ENCODE data around the gene ELK1. TPM values are rescaled to one million over a fixed set of nuclear protein-coding genes. Genes with fewer than 3 reads are reported as not detected.

ELK1 gene
- total RNA-seq, 1 experiment from 2014 or later: 49.7 TPM

GRCh38 chrX:47620303-47620685 lies 30.1 kb downstream of the ELK1 start:
- Histone ChIP-seq H3K27me3 (replicated peaks; ENCODE audit: insufficient read depth, low read depth, low read length, poor library complexity) (no peaks in the 10 kb centered on the region), H3K27ac (ENCODE audit: low read depth, low read length, poor library complexity, severe bottlenecking) (no peak overlapping the region), H3K36me3 (ENCODE audit: insufficient read depth, low read length, poor library complexity, severe bottlenecking) (no peaks in the 10 kb centered on the region), H3K9me3 (ENCODE audit: low read depth, low read length, poor library complexity, severe bottlenecking) (no peaks in the 10 kb centered on the region), H3K4me1 (ENCODE audit: insufficient read depth, low read length, poor library complexity, severe bottlenecking) (no peaks in the 10 kb centered on the region), H3K4me3 (ENCODE audit: low read depth, low read length, poor library complexity, severe bottlenecking) (no peak overlapping the region)
- no peak for TF ChIP-seq CTCF (conservative IDR thresholded peaks at IDR 0.05; ENCODE audit: low read depth, low read length)
- no peak for TF ChIP-seq EZH2 (IDR thresholded peaks at IDR 0.05; ENCODE audit: borderline replicate concordance, low read depth, low read length, poor library complexity, severe bottlenecking)
- no peak for DNase-seq (ENCODE audit: low spot score)
- BruUV-seq (replicated peaks): no TSS peak
- intact Hi-C loops (cut with micrococcal nuclease; ENCODE audit: unreplicated experiment): no loop called here
- POLR2A ChIA-PET (ENCODE audit: low non-redundant PET): no interaction called here
- CTCF ChIA-PET: no interaction called here

GRCh38 chrX:47619486-47620302 lies 30.7 kb downstream of the ELK1 start, which contains the start of gene SYN1:
TSS of gene SYN1 (minus strand) at chrX:47619857. CDS start at chrX:47619728, 129 bp downstream.
- intact Hi-C loops (cut with micrococcal nuclease; ENCODE audit: unreplicated experiment): no loop called here
- Histone ChIP-seq H3K4me1 (ENCODE audit: insufficient read depth, low read length, poor library complexity, severe bottlenecking) (no peaks in the 10 kb centered on the region), H3K27ac (ENCODE audit: low read depth, low read length, poor library complexity, severe bottlenecking) (no peak within 1 kb of the TSS), H3K27me3 (replicated peaks; ENCODE audit: insufficient read depth, low read depth, low read length, poor library complexity) (no peaks in the 10 kb centered on the region), H3K36me3 (ENCODE audit: insufficient read depth, low read length, poor library complexity, severe bottlenecking) (no peaks in the 10 kb centered on the region), H3K9me3 (ENCODE audit: low read depth, low read length, poor library complexity, severe bottlenecking) (no peaks in the 10 kb centered on the region), H3K4me3 (ENCODE audit: low read depth, low read length, poor library complexity, severe bottlenecking) (peak within 1 kb of the TSS; percentile 35)
- TF ChIP-seq EZH2 (IDR thresholded peaks at IDR 0.05; ENCODE audit: borderline replicate concordance, low read depth, low read length, poor library complexity, severe bottlenecking): no peak
- peak; percentile 87 for DNase-seq (ENCODE audit: low spot score)
- ChIA-PET CTCF (no interaction called here), POLR2A (ENCODE audit: low non-redundant PET) (no interaction called here)
- BruUV-seq (replicated peaks): no TSS peak

GRCh38 chrX:47618923-47619485 lies 31.4 kb downstream of the ELK1 start:
- Histone ChIP-seq H3K4me1 (ENCODE audit: insufficient read depth, low read length, poor library complexity, severe bottlenecking) (no peaks in the 10 kb centered on the region), H3K27ac (ENCODE audit: low read depth, low read length, poor library complexity, severe bottlenecking) (no peak overlapping the region), H3K4me3 (ENCODE audit: low read depth, low read length, poor library complexity, severe bottlenecking) (peak overlapping the region; percentile 35), H3K27me3 (replicated peaks; ENCODE audit: insufficient read depth, low read depth, low read length, poor library complexity) (no peaks in the 10 kb centered on the region), H3K9me3 (ENCODE audit: low read depth, low read length, poor library complexity, severe bottlenecking) (no peaks in the 10 kb centered on the region), H3K36me3 (ENCODE audit: insufficient read depth, low read length, poor library complexity, severe bottlenecking) (no peaks in the 10 kb centered on the region)
- ChIA-PET CTCF (no interaction called here), POLR2A (ENCODE audit: low non-redundant PET) (no interaction called here)
- intact Hi-C loops (cut with micrococcal nuclease; ENCODE audit: unreplicated experiment): no loop called here
- DNase-seq (ENCODE audit: low spot score): no peak
- no TSS peak for BruUV-seq (replicated peaks)
- TF ChIP-seq EZH2 (IDR thresholded peaks at IDR 0.05; ENCODE audit: borderline replicate concordance, low read depth, low read length, poor library complexity, severe bottlenecking): no peak
- no peak for TF ChIP-seq CTCF (conservative IDR thresholded peaks at IDR 0.05; ENCODE audit: low read depth, low read length)

Measured in A673 (cell line).